Esophagus (tissue), 2 donors: ENCODE results near the gene TMPRSS6. TPM values are rescaled to one million over a fixed set of nuclear protein-coding genes. Genes with fewer than 3 reads are reported as not detected.
A peak's percentile ranks its signal among the peaks of the same experiment; 100 is the strongest.

Experiments
- H3K27ac ChIP-seq, 2 donors: one replicate each; pipeline ENCODE4 v1.5.1; 2013; ENCODE audit warnings: low read depth in 2 of 2, mild to moderate bottlenecking in 2 of 2, inconsistent platforms in 1 of 2, low read length in 1 of 2, moderate library complexity in 1 of 2
- H3K27me3 ChIP-seq, 2 donors: one replicate each; pipeline ENCODE4 v1.6.1; 2013; ENCODE audit warnings: low read length in 2 of 2, control low read depth in 1 of 2, mild to moderate bottlenecking in 1 of 2; ENCODE audit not compliant: insufficient read depth in 2 of 2, control insufficient read depth in 1 of 2
- H3K36me3 ChIP-seq, 2 donors: one replicate each; pipeline ENCODE4 v1.6.1; 2013; ENCODE audit warnings: low read length in 1 of 2; ENCODE audit not compliant: control insufficient read depth in 2 of 2, insufficient read depth in 2 of 2
- H3K4me1 ChIP-seq, 2 donors: one replicate each; pipeline ENCODE4 v1.6.1; 2013; ENCODE audit warnings: low read length in 1 of 2; ENCODE audit not compliant: control insufficient read depth in 2 of 2, insufficient read depth in 2 of 2
- H3K4me3 ChIP-seq, 2 donors: one replicate each; pipeline ENCODE4 v1.5.1; 2013; ENCODE audit warnings: low read length in 2 of 2, mild to moderate bottlenecking in 2 of 2, low read depth in 1 of 2, moderate library complexity in 1 of 2
- H3K9me3 ChIP-seq, 2 donors: one replicate each; pipeline ENCODE4 v1.6.1; 2013; ENCODE audit warnings: mild to moderate bottlenecking in 2 of 2, low read depth in 1 of 2, low read length in 1 of 2, moderate library complexity in 1 of 2; ENCODE audit not compliant: control insufficient read depth in 2 of 2, insufficient read depth in 1 of 2
- WGBS, 2 donors: extraction: QIAGEN DNeasy Blood & Tissue Kit; methylation state at CpG; one replicate each; pipeline ENCODE4 v1.1.7; 2013; 5-methylcytosine and 5-hydroxymethylcytosine counted together
- polyA plus RNA-seq, 2 donors: library from polyadenylated mRNA; stranded (reverse); fragments of 200-250 nt; gene quantifications; one replicate each; pipeline ENCODE4 v1.2.3, GENCODE V29; 2013
- donor health status: healthy with polysubstance abuse.
- donor health status: Bipolar disorder and iron deficiency.

The TMPRSS6 gene
- polyA plus RNA-seq, 2 donors, result 0.04 to 0.05 TPM

DNA sequence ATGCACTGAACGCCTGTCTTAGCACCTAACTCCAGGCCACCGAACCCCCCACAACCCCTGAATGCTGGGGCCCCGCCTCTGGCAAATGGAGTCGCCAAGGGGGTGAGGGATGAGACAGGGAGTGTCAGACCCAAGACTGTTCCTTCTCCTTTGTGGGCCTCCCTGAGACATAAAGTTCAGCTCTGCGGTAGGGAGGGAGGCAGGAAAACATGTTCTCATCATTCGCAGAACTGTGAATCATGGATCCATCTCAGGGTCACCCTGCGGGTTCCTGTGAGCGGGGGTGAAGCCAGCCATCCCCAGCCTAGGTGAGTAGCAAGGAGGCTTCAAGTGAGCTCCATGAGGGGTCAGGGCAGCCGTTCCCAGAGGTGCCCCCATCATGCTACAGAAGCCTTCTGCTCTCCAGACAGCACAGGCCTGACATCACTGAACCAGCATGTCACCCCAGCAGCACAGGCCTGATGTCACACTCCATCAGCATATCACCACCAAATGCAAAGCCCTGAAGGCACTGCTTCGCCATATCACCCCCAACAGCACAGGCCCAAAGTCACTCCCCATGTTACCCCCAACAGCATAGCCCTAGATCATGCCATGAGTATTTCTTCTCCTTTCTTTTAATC is 27.2 kb downstream of the TMPRSS6 start:
- H3K27me3 ChIP-seq, result no peaks in the 10 kb centered on the region
- 85 to 86% methylated on average over 10 of the region's 10 CpGs for WGBS, 2 donors
- no peaks in the 10 kb centered on the region for H3K36me3 ChIP-seq

DNA sequence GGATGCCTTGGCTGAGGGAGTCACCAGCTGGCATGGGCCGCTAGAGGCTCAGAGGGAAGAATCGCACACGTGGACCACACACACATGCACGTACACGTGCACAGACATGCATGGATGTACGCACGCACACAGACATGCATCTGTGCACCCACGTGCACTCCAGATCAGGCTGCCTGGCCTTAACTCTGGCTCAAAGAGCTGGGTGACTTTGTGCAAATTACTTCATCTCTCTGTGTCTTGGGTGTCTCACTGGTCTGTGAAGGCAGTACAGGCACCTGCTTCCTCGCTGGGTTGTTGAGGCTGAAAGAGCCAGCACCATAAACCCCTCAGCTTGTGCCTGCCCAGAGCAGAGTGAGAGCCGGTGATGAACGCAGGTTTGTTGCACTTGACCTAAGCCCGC is 28.7 kb downstream of the TMPRSS6 start:
- H3K27me3 ChIP-seq, result no peaks in the 10 kb centered on the region
- no peak overlapping the region for H3K4me3 ChIP-seq
- no peaks in the 10 kb centered on the region for H3K4me1 ChIP-seq
- no peak overlapping the region for H3K27ac ChIP-seq
- 68 to 74% methylated on average over 12 of the region's 12 CpGs for WGBS, 2 donors
- H3K36me3 ChIP-seq, result no peaks in the 10 kb centered on the region
- peaks cover 0 to 2% of the 10 kb centered on the region in 2 donors for H3K9me3 ChIP-seq

More for the DNA sequence above, 27.2 kb downstream of the TMPRSS6 start:
- Histone ChIP-seq H3K27ac (no peak overlapping the region), H3K4me3 (no peak overlapping the region), H3K4me1 (no peaks in the 10 kb centered on the region), H3K9me3 (peaks cover 0 to 2% of the 10 kb centered on the region in 2 donors)

DNA sequence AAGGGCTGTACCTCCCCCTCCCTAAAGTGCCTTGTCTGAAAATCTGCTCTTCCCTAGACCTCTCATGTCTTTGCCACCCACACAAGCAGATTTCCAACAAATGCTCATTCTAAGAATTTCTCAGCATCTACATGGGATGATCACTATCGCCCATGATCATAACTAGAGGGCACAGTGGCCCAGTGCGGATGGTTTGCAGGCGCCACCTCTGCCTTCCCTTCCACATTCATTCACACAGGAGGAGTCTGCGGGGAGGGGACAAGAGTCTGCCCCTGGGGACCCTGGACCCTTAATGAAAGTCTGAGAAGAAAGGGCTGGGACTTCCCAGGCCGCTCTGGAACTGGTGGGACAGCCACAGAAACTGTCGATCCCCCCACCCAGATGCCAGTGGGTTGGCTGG is 29.1 kb downstream of the TMPRSS6 start:
- H3K36me3 ChIP-seq, result no peaks in the 10 kb centered on the region
- peaks cover 0 to 2% of the 10 kb centered on the region in 2 donors for H3K9me3 ChIP-seq
- 81 to 85% methylated on average over 6 of the region's 6 CpGs for WGBS, 2 donors
- no peak overlapping the region for H3K4me3 ChIP-seq
- H3K4me1 ChIP-seq, result no peaks in the 10 kb centered on the region
- H3K27me3 ChIP-seq, result no peaks in the 10 kb centered on the region
- no peak overlapping the region for H3K27ac ChIP-seq

DNA sequence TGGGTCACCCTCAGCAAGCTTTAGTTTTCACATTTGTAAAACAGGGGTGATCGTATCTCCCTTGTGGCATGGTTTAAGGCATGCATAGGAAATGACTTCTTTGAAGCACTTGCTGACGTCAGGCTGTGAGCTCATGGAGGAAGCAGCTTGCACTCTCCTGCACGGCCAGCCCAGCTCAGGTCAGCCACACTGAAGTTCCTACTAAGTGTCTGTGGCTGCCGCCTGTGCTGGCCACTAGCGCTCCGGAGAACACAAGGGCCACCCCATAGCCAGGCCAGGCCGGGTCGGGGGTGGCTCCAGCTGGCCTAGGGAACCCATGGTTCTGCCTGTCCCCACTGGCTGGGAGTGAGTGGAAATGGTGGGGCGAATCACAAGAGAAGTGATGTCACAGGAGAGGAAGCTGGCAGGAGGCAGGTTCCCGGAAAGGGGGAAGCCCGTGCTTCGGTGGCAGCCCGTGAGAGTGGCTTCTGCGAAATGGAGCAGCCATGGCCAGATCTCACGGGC is 29.8 kb downstream of the TMPRSS6 start:
- Histone ChIP-seq H3K27me3 (no peaks in the 10 kb centered on the region), H3K27ac (peak overlapping the region in 1 of 2 donors; percentile 19), H3K4me3 (no peak overlapping the region), H3K36me3 (no peaks in the 10 kb centered on the region), H3K9me3 (no peaks in the 10 kb centered on the region), H3K4me1 (no peaks in the 10 kb centered on the region)
- 67 to 71% methylated on average over 15 of the region's 15 CpGs for WGBS, 2 donors

DNA sequence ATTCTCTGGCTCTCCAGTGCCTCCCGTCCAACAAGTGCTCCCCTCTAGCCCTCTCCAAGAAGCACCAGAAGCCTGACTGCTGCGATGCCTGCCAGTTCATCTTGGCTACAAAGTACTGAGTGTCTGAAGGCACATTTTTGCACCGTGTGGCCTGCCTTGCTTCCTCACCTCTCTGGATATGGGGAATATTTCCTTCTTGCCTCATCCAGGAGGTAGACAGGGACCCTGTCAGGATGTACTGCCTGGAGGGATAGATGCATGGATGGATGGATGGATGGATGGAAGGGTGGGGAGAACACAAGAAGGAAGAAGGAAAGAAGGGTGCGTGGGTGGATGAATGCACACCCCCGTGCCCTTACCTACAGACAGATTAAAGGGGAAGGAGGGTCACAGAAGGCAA is 30.4 kb downstream of the TMPRSS6 start:
- Histone ChIP-seq H3K4me3 (no peak overlapping the region), H3K4me1 (no peaks in the 10 kb centered on the region), H3K36me3 (no peaks in the 10 kb centered on the region), H3K27me3 (no peaks in the 10 kb centered on the region), H3K27ac (peak overlapping the region in 1 of 2 donors; percentile 19), H3K9me3 (no peaks in the 10 kb centered on the region)
- 39 to 48% methylated on average over 5 of the region's 5 CpGs for WGBS, 2 donors

DNA sequence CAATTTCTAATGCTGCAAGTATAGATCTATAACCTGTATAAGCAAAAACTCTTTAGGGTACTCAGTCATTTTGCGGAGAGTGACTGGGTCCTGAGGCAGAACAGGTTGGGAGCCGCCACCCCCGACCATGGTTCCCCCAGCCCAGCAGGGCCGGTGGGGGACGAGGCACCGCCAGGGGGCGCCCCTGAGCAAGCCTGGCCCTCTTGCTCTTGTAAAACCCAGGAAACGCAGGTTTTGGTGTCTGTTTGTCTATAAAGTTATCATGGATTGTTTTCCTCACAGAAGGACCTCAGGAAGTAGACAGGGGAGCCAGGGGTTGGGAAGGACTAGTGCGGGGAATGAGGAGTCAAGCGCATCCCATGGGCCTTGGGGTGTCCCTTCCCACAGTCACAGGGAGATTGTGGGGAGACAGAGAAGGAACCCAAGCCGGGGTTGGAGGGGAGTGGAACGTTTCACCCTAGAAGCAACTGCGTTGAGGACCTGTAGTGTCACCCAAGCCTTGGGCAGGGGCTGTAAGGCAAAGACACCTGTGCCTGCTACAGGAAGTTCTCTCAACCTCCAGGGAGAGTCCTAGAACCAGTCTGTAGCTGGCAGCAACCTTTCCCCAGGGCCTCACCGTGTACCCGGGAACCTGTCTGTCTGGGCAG is 31.6 kb downstream of the TMPRSS6 start:
- whole genome bisulfite sequencing, 2 donors, result 21 to 28% methylated on average over 15 of the region's 15 CpGs
- H3K4me3 ChIP-seq, result no peak overlapping the region
- H3K36me3 ChIP-seq, result no peaks in the 10 kb centered on the region
- H3K27me3 ChIP-seq, result no peaks in the 10 kb centered on the region
- H3K27ac ChIP-seq, result no peak overlapping the region
- H3K4me1 ChIP-seq, result no peaks in the 10 kb centered on the region
- no peaks in the 10 kb centered on the region for H3K9me3 ChIP-seq

DNA sequence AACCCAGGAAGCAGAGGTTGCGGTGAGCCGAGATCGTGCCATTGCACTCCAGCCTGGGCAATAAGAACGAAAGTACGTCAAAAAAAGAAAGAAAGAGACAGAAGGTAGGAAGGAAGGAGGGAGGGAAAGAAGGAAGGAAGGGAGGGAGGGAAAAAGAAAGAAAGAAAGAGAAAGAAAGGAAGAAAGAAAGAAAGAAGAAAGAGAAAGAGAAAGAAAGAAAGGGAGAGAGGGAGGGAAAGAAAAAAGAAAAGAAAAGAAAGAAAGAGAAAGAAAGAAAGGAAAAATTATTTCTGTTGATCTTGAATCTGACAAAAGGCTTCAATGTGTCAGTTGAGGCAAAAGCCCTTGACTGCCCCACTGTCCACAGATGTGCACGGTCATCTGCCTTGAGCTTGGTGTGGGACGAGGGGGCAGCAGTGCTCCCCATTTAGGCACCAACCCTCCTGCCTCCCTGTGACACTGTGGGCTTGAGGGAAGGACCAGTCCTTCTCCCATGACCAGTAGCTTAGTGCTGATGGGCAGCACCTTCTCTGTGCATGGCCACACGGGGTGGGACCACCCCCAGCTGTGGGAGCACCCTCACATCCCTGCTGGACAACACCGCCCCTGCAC is 33.6 kb downstream of the TMPRSS6 start:
- WGBS, 2 donors, result 79 to 80% methylated on average over 9 of the region's 9 CpGs
- H3K27me3 ChIP-seq, result no peaks in the 10 kb centered on the region

DNA sequence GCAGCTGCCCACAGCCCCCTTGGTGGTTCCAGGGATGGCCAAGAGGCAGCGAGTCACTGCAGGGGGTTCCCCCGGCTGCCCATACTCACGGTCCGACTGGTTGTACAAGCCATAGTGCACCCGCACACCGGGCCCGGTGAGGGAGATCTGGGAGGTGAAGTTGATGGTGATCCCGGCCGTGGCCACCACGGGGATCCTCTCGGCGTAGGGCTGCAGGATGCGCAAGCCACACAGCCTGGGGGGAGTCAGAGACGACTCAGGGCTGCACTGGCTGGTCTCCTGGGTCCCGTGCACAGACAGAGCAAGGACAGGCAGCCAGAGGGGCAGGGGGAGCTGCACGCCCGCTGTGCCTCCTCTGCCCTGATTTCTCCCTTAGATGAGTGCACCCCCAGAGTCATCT is 34.5 kb downstream of the TMPRSS6 start:
- Histone ChIP-seq H3K4me3 (no peak overlapping the region), H3K36me3 (no peaks in the 10 kb centered on the region), H3K27ac (no peak overlapping the region), H3K9me3 (no peaks in the 10 kb centered on the region), H3K27me3 (no peaks in the 10 kb centered on the region), H3K4me1 (no peaks in the 10 kb centered on the region)
- 50 to 52% methylated on average over 17 of the region's 17 CpGs for WGBS, 2 donors

More for the DNA sequence above, 33.6 kb downstream of the TMPRSS6 start:
- Histone ChIP-seq H3K4me3 (no peak overlapping the region), H3K4me1 (no peaks in the 10 kb centered on the region), H3K36me3 (no peaks in the 10 kb centered on the region), H3K9me3 (no peaks in the 10 kb centered on the region), H3K27ac (no peak overlapping the region)

DNA sequence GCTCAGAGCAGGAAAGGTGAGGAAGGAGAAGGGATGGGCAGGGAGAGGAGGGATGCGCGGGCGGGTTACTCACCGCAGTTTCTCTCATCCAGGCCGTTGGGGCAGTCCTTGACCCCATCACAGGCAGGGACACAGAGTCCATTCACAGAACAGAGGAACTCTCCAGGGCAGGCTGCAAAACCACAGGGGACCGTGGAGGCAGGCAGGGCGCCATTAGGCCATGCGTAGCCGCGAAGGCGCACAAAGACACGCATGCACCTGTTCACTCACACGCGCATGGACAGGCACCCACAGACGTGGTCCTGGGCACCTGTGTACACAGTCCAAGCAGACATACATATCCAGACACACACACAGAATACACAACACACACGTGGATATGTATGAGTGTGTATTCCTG is 35.0 kb downstream of the TMPRSS6 start:
- no peaks in the 10 kb centered on the region for H3K9me3 ChIP-seq
- no peak overlapping the region for H3K27ac ChIP-seq
- H3K27me3 ChIP-seq, result no peaks in the 10 kb centered on the region
- no peaks in the 10 kb centered on the region for H3K4me1 ChIP-seq
- WGBS, 2 donors, result 74 to 77% methylated on average over 16 of the region's 16 CpGs
- H3K36me3 ChIP-seq, result no peaks in the 10 kb centered on the region
- H3K4me3 ChIP-seq, result no peak overlapping the region
